ENCODE results near the gene AUTS2.

The AUTS2 gene

DNA sequence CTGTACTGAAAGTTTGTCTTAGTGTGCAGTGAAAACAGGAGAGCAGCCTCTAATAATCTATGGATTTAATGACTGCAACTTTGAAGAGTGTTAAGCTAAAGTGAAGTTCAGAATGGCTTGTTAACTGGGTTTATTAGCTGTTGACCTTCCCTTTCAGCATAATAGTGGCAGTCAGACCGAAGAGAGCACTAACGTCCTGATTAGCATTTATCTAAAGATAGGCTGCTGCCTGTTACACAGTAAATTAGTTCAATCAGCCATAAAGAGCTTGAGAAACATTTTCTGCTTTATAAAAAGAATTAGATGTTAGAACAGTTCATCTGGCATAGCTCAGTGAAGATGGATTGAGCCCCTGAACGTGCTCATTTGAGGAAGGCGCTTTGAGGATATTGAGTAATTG lies 433.0 kb downstream of the AUTS2 start:
- DNase-seq (ENCODE audit: low read depth, low spot score), result no peak

DNA sequence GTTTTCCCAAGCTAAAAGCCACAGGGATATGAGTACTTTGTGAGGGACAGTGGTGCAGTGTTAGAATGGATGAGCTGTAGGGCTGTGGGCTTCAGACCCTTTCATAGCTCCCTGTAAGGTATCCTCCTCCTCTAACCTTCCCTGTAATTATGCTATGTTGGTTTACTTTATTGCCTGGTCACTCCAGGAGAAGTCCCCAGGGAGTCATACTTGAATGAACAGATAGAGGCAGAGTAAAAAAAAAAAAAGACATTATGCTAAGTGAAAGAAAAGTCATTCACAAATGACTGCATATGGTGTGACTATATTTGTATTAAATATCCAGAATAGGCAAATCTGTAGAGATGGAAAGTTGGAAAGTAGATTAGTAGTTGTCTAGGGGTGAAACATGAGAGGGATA lies 434.4 kb downstream of the AUTS2 start:
- DNase-seq (ENCODE audit: low read depth, low spot score), result no peak

DNA sequence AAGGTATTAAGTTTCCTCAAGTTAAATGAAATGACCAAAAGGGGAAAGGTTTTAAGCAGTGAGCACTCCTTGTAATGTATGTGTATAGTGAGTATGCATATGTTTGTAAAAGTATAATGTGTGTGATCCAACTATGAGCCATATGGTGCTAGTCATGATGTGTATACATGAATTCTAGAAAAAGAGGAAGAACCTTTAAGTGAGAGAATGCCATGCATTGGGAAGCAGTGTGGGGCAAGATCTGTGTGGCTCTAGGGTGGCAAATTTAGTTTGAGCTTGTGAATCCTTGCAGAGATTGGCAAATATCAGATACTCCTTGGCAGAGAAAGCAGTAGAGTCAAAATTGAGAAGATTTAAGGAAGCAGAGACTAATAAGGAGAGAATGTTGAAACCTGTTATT lies 435.0 kb downstream of the AUTS2 start:
- no peak for DNase-seq (ENCODE audit: low read depth, low spot score)

DNA sequence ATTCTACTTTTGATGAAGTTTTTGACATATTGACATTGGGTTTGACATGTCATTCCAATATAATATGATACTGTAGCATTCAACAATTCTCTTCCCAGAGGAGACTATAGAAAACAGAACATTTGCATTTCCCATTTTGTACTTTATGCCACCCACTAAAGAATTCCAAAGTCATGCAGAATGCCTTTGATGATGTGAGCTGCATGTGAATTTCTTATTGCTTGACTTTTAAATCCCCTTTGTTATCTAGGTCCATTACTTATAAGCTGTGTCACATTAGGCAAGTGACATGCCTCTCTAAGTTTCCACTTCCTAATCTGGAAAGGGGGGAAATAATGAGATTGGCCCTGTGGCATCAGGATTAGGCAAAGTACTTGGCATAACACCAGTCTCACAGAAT lies 436.7 kb downstream of the AUTS2 start:
- DNase-seq (ENCODE audit: low read depth, low spot score), result no peak

DNA sequence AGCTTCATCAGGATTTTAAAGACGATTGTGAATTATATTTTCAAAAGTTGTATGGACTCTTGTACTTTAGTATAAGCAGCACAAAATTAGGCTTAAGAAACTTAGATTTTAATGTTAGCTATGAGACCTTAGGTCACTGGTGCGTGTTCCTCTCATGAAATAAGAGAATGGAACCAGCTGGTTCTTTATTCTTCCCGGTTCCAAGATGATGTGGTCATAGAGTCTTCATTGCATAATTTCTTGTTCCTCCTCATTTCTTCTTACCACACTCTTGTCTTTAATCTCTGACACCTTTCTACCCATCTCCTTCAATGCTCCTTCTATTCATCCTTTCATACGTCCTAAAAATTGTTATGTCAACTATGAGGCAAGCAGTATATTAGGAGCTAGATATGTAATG lies 437.2 kb downstream of the AUTS2 start:
- no peak for DNase-seq (ENCODE audit: low read depth, low spot score)

DNA sequence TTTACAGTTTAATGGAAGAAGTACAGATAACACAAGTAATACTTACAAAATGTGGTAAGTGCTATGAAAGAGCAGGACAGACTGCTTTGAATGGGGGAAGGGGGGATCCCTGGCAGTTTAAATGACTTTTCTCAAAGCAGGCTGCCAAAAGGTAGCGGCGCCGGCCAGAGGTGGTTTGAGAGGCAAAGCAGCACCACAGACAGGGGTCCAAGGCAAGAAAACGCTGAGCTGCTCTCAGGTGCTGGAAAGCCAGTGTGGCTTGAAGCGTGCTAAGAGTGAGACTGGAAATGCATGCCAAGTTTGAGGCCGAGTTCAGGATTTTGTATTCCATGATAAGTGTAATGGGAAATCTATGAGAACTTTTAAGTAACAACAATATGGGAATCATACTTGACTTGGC lies 437.7 kb downstream of the AUTS2 start:
- DNase-seq (ENCODE audit: low read depth, low spot score), result no peak

DNA sequence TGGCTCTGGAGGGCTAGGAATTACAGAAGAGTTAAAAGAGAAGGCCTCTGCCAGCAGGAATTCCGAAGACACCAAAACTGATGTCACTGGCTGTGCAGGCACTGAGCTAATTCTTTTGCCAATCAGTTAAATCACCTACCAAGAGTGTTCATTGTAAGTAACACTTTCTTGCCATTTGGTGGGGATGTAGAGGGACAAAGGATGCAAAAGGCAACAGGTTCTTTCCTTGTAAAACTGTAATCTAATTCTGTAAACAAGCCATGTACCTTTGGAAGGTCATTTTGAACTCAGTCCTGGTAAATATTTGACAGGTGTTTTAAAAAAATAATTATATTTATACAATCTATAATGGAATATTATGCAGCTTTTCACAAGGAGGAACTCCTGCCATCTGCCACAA lies 438.4 kb downstream of the AUTS2 start:
- no peak for DNase-seq (ENCODE audit: low read depth, low spot score)

DNA sequence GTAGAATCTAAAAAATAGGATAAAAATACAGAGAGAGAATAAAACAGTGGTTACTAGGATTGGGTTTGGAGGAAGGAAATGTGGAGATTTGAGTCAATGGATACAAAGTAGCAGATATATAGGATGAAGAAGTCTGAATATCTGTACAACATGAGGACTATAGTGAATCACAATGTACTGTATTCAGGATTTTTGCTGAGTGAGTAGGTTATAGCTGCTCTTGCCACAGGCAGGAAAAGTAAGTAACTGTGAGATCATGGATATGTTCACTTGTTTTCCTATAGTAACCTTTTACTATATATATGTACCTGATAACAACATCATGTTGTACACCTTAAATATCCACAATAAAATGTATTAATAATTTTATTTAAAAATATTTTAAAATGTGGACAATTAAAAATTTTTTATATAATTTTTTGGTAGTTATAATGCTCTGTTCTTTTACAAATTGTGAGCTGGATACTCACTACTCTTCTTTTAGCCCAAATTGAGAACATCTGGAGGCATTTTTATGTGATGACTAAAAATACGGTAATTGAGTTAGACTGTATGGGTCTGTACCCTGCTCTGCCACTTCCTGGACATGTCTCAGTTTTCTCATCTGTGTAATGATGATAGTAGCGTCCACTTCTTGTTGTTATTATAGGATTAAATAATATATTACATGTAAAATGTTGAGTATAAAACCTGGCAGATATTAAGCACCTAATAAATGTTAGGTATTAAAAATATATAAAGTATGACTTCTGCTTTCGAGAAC lies 439.1 kb downstream of the AUTS2 start:
- DNase-seq (ENCODE audit: low read depth, low spot score), result no peak

DNA sequence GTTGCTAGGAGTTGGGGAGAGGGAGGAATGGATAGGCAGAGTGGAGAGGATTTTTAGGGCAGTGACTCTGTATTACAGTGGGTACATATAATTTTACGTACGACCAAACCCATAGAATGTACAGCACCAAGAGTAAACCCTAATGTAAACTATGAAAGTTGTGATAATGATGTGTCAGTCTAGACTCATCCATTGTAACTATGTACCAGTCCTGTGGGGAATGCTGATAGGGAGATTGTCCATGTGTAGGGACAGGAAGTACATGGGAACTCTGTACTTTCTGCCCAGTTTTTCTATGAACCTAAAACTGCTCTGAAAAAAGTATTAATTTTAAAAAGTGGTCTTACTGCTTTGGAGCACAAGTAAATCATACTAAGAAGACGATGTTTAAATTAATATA lies 441.8 kb downstream of the AUTS2 start:
- no peak for DNase-seq (ENCODE audit: low read depth, low spot score)

DNA sequence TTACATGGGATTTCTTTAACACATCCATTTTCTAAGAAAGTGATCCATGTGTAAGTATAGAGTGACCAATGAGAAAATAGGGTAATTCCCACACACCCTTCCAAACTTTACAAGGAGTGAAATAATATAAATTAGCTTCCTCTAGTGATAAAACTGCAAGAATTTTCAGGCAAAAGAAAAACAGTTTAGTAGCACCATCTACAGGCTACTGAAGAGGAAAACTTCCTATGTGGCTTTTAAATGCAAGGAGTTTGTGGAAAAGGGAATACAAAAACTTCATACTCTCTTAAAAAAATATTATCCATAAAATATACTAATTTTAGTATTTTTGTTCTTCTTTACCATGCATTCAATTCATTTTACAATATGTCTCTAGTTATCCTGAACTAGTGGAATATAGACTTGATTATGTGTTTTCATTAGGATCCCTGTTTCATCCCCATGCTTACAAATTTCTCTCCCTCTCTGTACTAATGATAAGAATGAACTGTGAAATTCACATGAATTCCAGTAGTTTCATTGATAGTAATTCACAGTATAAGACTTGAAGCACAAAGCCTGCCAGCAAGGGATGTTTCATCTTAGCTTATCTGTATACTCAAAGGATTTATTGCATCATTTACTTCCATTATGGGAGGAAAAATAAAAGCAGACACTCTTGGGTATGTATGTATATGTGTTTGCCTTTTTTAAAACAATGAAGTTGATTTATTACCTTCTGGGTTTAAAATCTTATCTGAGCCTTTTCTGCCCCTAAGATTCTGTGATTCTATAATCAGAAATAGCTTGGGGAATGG lies 442.9 kb downstream of the AUTS2 start:
- no peak for DNase-seq (ENCODE audit: low read depth, low spot score)

DNA sequence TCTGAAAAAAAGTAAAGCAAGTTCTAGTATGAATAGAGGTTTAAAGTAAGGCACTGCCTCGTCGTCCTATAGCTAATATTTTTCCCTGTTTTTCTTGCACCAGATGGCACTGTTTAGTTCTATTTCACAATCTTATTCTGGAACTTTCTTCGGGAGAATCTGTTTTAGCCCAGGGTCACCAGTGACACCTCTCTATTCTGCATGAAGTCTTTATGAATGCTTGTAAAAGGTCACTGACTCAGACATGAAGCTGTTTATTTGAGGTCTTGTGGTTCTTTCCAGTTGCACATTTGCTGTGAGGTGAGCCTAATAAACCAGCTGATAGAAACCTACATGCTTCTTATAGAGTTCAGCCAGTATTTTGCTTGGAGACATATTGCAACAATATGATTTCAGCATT lies 444.3 kb downstream of the AUTS2 start:
- DNase-seq (ENCODE audit: low read depth, low spot score), result no peak

DNA sequence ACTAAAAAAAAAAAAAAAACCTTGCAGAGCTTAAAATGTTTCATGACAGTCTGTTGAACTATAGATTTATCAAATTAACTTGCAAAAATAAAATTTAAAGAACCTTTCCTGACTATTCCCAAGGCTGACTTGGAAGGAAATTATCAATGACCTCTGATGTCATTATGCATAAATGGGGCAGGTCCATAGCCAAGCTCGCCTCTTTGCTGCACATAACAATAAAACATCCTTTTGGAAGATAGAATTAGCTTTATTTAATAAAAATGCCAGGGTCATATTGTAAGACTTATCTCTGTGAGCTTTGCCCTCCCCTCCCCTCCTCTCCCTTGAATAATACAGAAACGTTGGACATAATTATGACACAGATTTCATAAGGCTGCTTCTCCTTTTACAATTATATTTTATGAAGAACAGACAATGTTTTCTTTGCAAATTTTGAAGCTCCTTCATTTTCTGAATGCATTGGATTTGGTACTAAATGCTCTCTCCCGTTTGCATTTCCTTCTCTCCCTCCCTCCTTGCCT lies 444.8 kb downstream of the AUTS2 start:
- no peak for DNase-seq (ENCODE audit: low read depth, low spot score)

DNA sequence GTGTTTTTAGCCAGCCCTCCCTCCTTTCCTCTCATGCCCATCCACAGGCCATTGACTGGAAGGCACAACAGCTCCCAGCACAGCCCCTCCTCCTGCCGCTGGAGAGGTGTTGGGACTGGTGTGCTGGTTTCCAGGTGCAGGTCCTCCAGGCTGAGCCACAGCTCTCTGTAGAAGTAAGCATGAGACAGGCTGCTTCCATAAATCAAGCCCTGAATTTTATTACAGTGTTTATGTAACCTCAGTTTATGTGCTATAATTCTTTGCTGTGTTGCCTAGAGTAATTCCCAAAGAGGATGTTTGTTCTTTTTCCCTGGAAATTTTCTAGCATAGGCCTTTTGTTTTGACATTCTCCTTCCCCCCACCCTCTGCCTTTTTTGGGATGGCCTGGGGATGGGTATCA lies 445.8 kb downstream of the AUTS2 start:
- no peak for DNase-seq (ENCODE audit: low read depth, low spot score)

DNA sequence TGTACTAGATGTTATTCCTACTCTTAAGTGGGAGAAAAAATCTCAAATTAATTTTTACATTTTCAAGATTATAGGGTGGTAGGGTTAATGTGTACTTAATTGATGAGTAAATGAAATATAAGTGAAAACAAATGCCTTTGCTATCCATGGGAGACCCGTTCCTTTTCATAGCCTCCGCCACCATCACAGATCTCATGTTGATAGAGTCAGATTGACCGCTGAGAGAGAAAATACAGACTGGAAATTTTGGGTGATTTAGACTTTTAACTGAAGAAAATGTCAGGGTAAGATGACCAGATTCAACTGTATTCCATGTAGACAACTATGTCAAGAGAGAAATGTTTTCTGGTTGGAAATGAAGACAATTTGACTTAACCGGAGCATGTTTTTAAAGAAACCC lies 446.2 kb downstream of the AUTS2 start:
- no peak for DNase-seq (ENCODE audit: low read depth, low spot score)

DNA sequence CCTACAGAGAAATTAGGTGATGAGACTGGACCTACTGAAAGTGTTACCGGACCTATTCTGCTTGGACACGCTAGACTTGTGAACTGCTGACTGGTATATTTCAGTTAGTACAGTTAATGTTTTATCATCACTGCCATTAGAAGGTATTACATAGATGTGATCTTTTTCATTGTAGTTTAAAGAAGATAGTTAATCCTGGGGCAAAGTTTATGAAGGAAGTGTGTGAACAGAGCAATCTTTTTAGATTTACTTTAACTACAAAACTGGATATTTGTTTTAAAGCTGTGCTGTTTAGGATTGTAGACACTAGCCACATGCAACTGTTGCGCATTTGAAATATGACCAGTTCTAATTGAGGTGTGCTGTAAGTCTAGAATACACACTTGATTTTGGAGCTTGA lies 446.7 kb downstream of the AUTS2 start:
- no peak for DNase-seq (ENCODE audit: low read depth, low spot score)

DNA sequence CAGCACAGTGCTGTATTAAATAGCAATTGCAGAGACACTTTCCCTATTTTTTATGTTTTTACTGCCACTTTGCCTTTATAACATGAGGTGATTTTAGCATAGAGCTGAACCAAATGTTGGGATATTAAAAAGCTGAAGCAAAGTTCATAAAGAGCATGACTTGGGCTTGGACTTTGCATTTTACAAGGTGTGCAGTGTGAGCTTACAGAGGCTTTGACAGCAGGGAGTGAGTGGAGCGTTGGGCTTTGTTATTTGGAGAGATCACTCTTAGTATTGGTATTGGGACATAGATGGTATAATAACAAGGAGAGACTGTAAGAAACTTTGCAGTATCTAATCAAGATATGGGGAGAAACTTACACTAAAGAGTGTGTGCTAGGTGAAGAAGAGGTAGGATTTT lies 449.1 kb downstream of the AUTS2 start:
- DNase-seq (ENCODE audit: low read depth, low spot score), result no peak

DNA sequence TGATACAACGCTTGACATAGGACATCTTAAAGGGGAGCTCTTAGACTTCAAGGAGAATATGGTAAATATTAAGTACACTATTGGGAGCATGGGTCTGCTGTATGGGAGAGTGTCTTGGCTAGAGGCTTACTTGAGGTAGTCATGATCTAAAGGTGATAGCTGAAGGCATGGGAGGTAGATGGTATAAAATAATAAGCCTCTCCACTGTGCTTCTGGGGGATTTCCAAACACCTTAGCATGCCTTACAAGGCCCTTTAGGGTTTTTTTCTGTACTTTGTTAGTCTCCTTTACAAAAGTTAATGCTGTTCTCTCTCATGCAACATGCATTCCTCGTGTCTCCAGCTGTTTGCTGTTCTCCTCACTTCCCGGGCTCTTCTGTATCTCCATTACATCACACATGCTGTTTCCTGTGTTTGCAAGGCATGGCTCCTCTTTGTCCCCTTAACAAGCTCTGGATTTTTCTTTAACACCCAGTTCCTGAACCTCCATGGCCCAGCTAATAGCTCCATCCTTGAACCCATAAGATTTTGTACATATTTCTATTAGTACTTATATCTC lies 449.7 kb downstream of the AUTS2 start:
- no peak for DNase-seq (ENCODE audit: low read depth, low spot score)

DNA sequence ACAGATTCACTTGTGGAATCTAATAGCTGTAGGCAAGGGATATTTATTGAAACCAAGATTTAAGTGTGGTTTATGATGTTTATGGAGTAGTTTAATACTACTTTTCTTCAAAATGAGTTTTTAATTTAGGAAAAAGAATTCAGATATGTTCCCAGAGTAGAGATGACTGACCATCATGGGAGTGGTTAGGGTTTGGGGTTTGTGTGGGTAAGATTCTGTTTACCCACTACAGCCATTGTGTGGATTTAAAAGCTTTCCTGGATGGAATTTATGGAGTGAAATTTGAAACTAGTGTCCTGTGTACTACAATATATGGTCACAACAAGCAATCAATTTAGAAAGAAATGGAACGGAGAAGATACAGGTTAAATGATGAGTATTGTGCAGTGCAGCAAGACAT lies 453.5 kb downstream of the AUTS2 start:
- DNase-seq (ENCODE audit: low read depth, low spot score), result no peak

DNA sequence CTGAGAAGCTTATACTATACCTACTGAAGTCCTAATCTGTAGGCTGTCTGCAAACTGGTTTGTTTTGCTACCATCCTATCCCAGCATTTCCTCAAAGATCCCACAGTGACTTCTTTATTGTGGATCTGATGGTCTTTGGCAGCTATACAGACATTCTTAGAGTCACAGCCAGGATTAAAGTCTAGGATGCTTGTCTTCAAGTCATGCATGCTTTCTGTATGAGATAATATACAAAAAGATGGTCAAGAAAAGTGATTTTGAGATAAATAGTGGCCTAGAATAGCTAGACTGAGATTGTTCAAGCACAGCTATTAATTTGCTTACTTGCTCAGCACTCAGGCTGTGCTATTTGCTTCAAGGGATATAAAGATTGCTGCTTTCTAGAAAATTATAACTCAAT lies 454.4 kb downstream of the AUTS2 start:
- DNase-seq (ENCODE audit: low read depth, low spot score), result no peak

DNA sequence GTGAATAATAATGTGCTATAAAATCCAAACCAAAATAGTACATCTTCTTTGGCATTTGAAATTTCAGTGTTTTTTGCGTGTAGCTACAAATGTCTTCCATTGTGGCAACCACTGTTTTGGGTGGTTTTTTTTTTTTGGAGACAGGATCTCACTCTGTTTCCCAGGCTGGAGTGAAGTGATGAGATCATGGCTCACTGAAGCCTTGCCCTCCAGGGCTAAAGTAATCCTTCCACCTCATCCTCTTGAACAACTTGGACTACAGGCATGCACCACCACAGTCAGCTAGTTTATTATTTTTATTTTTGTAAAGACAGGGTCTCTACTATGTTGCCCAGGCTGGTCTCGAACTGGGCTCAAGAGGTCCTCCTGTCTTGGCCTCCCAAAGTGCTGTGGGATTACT lies 455.1 kb downstream of the AUTS2 start:
- no peak for DNase-seq (ENCODE audit: low read depth, low spot score)

DNA sequence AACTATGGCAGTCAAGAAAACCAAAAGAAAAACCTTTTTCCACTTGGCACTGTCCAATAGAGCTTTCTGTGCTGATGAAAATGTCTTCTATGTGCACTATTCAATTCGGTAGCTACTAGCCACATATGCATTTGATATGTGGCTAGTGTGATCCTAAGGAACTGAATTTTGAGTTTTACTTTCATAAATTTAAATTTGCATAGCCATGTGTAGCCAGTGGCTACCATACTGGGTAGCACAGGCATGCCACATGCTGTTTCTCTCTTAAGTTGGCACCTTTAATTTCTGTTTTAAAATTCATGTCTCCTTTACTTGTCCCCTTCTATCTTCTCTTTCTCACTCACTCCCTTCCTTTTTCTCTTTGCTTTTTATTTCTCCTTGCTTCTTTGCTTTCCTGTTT lies 455.7 kb downstream of the AUTS2 start:
- no peak for DNase-seq (ENCODE audit: low read depth, low spot score)

DNA sequence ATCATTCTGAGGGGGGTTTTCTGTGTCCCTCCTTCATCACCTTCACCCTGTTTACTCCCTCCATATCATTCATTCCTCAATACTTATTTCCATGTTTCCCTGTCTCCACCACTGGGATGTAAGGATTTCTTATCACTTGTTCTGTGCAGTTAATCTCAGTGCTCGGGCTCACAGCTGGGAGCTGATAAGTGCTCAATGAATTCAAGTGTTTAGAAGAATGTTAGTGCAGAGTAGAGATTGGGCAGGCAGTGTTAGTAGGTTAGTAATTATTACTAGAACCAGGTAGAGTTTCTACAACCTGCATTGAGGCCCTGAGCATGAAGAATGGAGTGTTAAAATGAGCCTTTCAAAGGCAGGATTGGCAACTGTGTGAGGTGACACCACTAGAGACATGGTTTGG lies 458.1 kb downstream of the AUTS2 start:
- no peak for DNase-seq (ENCODE audit: low read depth, low spot score)
